Loucy (cell line): ENCODE data around the gene PIP4P1.
A peak's percentile ranks its signal among the peaks of the same experiment; 100 is the strongest.

Source experiments
- H2AFZ ChIP-seq: fragments of 200-600 bp; sonication (generic); 2 replicates; pipeline ENCODE4 v1.6.0; 2016; ENCODE audit warnings: antibody characterized with exemption, mild to moderate bottlenecking, low read length, moderate library complexity
- H3F3A ChIP-seq: fragments of 200-600 bp; 2 replicates; pipeline ENCODE4 v1.6.0; 2016; ENCODE audit warnings: antibody characterized with exemption, low read depth, mild to moderate bottlenecking
- H3K27me3 ChIP-seq: fragments of 200-600 bp; sonication (generic); 2 replicates; pipeline ENCODE4 v1.6.1; 2014; ENCODE audit warnings: low read length, mild to moderate bottlenecking; ENCODE audit not compliant: insufficient read depth, poor library complexity, severe bottlenecking
- H3K36me3 ChIP-seq: fragments of 200-600 bp; sonication (generic); 2 replicates; pipeline ENCODE4 v1.6.1; 2016; ENCODE audit warnings: low read length; ENCODE audit not compliant: insufficient read depth
- H3K4me1 ChIP-seq: fragments of 200-600 bp; sonication (generic); 2 replicates; pipeline ENCODE4 v1.5.1; 2014; ENCODE audit warnings: low read length, mild to moderate bottlenecking; ENCODE audit not compliant: insufficient read depth, poor library complexity, severe bottlenecking
- H3K4me2 ChIP-seq: fragments of 200-600 bp; sonication (generic); 2 replicates; pipeline ENCODE4 v1.6.0; 2014; ENCODE audit warnings: antibody characterized with exemption, low read length, low read depth, mild to moderate bottlenecking; ENCODE audit not compliant: poor library complexity, severe bottlenecking
- H3K4me3 ChIP-seq: fragments of 200-600 bp; sonication (generic); 2 replicates; pipeline ENCODE4 v1.5.1; 2014; ENCODE audit warnings: low read length, mild to moderate bottlenecking, mixed read lengths; ENCODE audit not compliant: poor library complexity, severe bottlenecking
- H3K79me2 ChIP-seq: fragments of 200-600 bp; sonication (generic); 2 replicates; pipeline ENCODE4 v1.6.1; 2014; ENCODE audit warnings: low read length; ENCODE audit not compliant: insufficient read depth
- H3K9ac ChIP-seq: fragments of 200-600 bp; sonication (generic); 2 replicates; pipeline ENCODE4 v1.6.0; 2014; ENCODE audit warnings: mild to moderate bottlenecking, low read depth, low read length, moderate library complexity; ENCODE audit not compliant: poor library complexity, severe bottlenecking
- H3K9me2 ChIP-seq: fragments of 200-600 bp; sonication (generic); replicated peaks from 2 replicates; pipeline ENCODE4 v1.6.1; 2016; ENCODE audit warnings: low read depth, low read length, mixed read lengths
- H3K9me3 ChIP-seq: fragments of 200-600 bp; sonication (generic); 2 replicates; pipeline ENCODE4 v1.6.1; 2014; ENCODE audit warnings: mild to moderate bottlenecking, antibody characterized with exemption, low read length, low read depth; ENCODE audit not compliant: insufficient read depth
- H4K20me1 ChIP-seq: fragments of 200-600 bp; sonication (generic); 2 replicates; pipeline ENCODE4 v1.6.0; 2014; ENCODE audit warnings: antibody characterized with exemption, low read length, mild to moderate bottlenecking; ENCODE audit not compliant: insufficient read depth, poor library complexity, severe bottlenecking
- EZH2phosphoT487 ChIP-seq: fragments of 200-600 bp; IDR thresholded peaks from 2 replicates; pipeline ENCODE4 v1.6.1; 2018; ENCODE audit warnings: antibody characterized with exemption, mild to moderate bottlenecking, moderate library complexity, borderline replicate concordance
- TF ChIP-seq, protein P1 (sequence below): fragments of 200-600 bp; sonication (generic); conservative IDR thresholded peaks from 2 replicates; pipeline ENCODE4 v1.5.1; 2014; ENCODE audit warnings: mild to moderate bottlenecking, antibody characterized with exemption, low read length

The PIP4P1 gene

DNA sequence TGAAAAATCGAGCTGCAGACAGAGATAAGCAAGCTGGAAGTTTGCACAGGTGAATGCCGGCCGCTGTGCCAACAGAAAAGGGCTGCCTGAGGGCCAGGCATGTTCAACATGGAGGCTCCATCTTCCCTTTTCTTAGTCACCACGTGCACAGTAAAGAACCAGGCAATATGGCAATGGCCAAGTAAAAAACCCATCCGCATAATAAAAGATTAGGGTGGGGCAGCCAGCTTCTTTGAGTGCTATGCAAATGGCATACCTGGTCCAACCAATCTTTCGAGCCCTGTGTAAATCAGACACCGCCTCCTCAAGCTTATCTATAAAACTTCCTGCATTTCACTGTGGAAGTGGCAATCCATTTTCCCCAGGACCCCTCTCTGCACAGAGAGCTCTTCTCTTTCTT lies 24.7 kb upstream of the PIP4P1 start:
- Histone ChIP-seq H3K4me1 (peaks cover 44% of the 10 kb centered on the region), H3K9me2 (no peaks in the 10 kb centered on the region), H3K36me3 (no peaks in the 10 kb centered on the region), H3K9me3 (no peaks in the 10 kb centered on the region), H3K4me3 (no peak overlapping the region), H2AFZ (0 out of 2 replicates have a peak overlapping the region, but pooled peaks have one; percentile 12), H3K79me2 (no peaks in the 10 kb centered on the region), H3K9ac (no peak overlapping the region), H3F3A (no peaks in the 10 kb centered on the region), H4K20me1 (no peaks in the 10 kb centered on the region), H3K4me2 (no peak overlapping the region), H3K27me3 (no peaks in the 10 kb centered on the region)
- TF ChIP-seq, protein P1, sequence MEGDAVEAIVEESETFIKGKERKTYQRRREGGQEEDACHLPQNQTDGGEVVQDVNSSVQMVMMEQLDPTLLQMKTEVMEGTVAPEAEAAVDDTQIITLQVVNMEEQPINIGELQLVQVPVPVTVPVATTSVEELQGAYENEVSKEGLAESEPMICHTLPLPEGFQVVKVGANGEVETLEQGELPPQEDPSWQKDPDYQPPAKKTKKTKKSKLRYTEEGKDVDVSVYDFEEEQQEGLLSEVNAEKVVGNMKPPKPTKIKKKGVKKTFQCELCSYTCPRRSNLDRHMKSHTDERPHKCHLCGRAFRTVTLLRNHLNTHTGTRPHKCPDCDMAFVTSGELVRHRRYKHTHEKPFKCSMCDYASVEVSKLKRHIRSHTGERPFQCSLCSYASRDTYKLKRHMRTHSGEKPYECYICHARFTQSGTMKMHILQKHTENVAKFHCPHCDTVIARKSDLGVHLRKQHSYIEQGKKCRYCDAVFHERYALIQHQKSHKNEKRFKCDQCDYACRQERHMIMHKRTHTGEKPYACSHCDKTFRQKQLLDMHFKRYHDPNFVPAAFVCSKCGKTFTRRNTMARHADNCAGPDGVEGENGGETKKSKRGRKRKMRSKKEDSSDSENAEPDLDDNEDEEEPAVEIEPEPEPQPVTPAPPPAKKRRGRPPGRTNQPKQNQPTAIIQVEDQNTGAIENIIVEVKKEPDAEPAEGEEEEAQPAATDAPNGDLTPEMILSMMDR: no peak
- TF ChIP-seq EZH2phosphoT487: no peak

DNA sequence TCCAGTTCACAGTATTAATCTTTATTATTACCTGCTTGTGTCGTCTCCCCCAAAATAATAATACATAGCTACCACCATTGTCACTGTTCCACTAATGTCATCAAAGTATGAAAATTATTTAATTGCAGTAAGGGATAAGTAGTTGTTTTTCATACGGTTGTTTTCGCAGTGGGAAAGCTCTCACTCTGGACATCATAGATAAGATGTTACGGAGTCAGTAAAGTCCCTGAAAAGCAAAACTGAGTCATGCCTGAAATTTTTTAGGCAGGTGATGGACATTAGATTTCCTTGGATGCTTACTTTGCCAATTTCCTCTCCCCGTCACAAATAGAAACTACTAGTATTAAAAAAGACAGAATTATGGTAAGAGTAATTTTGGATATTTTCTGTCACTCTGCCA lies 21.1 kb upstream of the PIP4P1 start:
- no peak overlapping the region for H2AFZ ChIP-seq

DNA sequence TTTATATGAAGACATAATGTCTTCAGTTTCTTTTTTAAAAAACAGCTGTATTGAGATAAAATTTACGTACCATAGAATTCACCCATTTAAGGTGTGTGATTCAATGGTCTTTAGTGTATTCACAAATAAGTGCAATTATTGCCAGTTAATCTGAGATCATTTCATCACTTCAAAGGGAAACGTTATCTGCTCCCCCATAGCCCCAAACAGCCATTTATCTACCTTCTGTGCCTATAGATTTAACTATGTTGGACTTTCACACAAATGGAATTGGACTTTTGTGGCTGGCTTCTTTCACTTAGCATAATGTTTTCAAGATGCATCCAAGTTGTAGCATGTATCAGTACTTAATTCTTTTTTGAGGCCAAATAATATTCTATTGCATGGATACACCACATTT lies 17.7 kb upstream of the PIP4P1 start:
- Histone ChIP-seq H3K9ac (peak overlapping the region; percentile 43), H3K4me3 (no peak overlapping the region), H3K4me1 (peaks cover 31% of the 10 kb centered on the region), H3F3A (peaks cover 24% of the 10 kb centered on the region), H3K4me2 (no peak overlapping the region), H3K79me2 (peaks cover 24% of the 10 kb centered on the region), H4K20me1 (peaks cover 11% of the 10 kb centered on the region), H3K9me3 (no peaks in the 10 kb centered on the region), H3K36me3 (peaks cover 33% of the 10 kb centered on the region), H3K9me2 (no peaks in the 10 kb centered on the region), H3K27me3 (no peaks in the 10 kb centered on the region), H2AFZ (no peak overlapping the region)
- TF ChIP-seq, protein P1: no peak
- no peak for TF ChIP-seq EZH2phosphoT487

More for the DNA sequence above, 21.1 kb upstream of the PIP4P1 start:
- peaks cover 28% of the 10 kb centered on the region for H3K4me1 ChIP-seq
- no peak overlapping the region for H3K4me2 ChIP-seq
- H4K20me1 ChIP-seq: no peaks in the 10 kb centered on the region
- no peaks in the 10 kb centered on the region for H3K79me2 ChIP-seq
- no peak overlapping the region for H3K9ac ChIP-seq
- no peaks in the 10 kb centered on the region for H3K9me3 ChIP-seq
- no peaks in the 10 kb centered on the region for H3K9me2 ChIP-seq
- no peak overlapping the region for H3K4me3 ChIP-seq
- no peaks in the 10 kb centered on the region for H3K27me3 ChIP-seq
- peaks cover 12% of the 10 kb centered on the region for H3F3A ChIP-seq
- TF ChIP-seq EZH2phosphoT487: no peak
- TF ChIP-seq, protein P1: no peak
- peaks cover 3% of the 10 kb centered on the region for H3K36me3 ChIP-seq
